ENCODE measurements around the gene LPGAT1. TPM values are rescaled to one million over a fixed set of nuclear protein-coding genes. Genes with fewer than 3 reads are reported as not detected.

LPGAT1 gene
- total and polyA plus RNA-seq, 2 donors (not counting 3 experiments of a cell fraction or from before 2014, with no cell fraction given), result 6.1 to 46.0 TPM

GRCh38 chr1:211783266-211783665 is 47.3 kb downstream of the LPGAT1 start:
- DNase-seq (ENCODE audit: low read depth, low spot score) (peak; percentile 90), FAIRE-seq (peak; percentile 77)
- POLR2A ChIA-PET, result no interaction called here

GRCh38 chr1:211781260-211781659 is 49.3 kb downstream of the LPGAT1 start:
- Histone ChIP-seq H2AFZ (ENCODE audit: low read depth, low read length) (no peak overlapping the region), H3K9ac (replicated peaks; ENCODE audit: extremely low read depth, insufficient read depth, low read length) (no peak overlapping the region), H3K4me3 (replicated peaks in 1 of 3; ENCODE audit: insufficient read depth in 1 of 3, low read depth in 1 of 3, low read length in 3 of 3) (no peak overlapping the region), H3K9me3 (replicated peaks; ENCODE audit: control insufficient read depth, insufficient read depth, low read length) (no peaks in the 10 kb centered on the region), H3K27ac (ENCODE audit: insufficient read depth, low read depth, low read length) (no peak overlapping the region), H3K27me3 (ENCODE audit: control insufficient read depth in 2 of 2, insufficient read depth in 2 of 2, low read length in 2 of 2) (no peaks in the 10 kb centered on the region), H3K36me3 (ENCODE audit: control insufficient read depth in 2 of 2, extremely low read depth in 1 of 2, insufficient read depth in 2 of 2, low read length in 2 of 2) (no peaks in the 10 kb centered on the region), H4K20me1 (replicated peaks; ENCODE audit: control insufficient read depth, extremely low read depth, insufficient read depth, low read length) (no peaks in the 10 kb centered on the region), H3K4me2 (ENCODE audit: insufficient read depth, low read length) (no peak overlapping the region), H3K9me1 (replicated peaks; ENCODE audit: control insufficient read depth, extremely low read depth, insufficient read depth, low read length) (no peaks in the 10 kb centered on the region), H3K4me1 (ENCODE audit: control insufficient read depth, extremely low read depth, insufficient read depth, low read length) (peaks cover 16% of the 10 kb centered on the region), H3K79me2 (ENCODE audit: control insufficient read depth, insufficient read depth, low read length) (no peaks in the 10 kb centered on the region)
- ChIA-PET POLR2A (no interaction called here), CTCF (interaction anchor here (1.3 to 1.7 kb wide), 2 partner anchors 35 to 101 kb away, joined by 3 to 4 read pairs; no protein-coding TSS in a partner anchor)
- BruUV-seq (replicated peaks), result no TSS peak
- DNase-seq (ENCODE audit: low read depth, low spot score), result peak; percentile 32
- FAIRE-seq, result no peak
- dilution Hi-C loops (cut with MboI; ENCODE audit: extremely low pct_ligation_motif_present, low sequenced_read_pairs), result no loop called here
- TF ChIP-seq POLR2A (IDR thresholded peaks at IDR 0.05; ENCODE audit: low read depth, low read length), result no peak
- TF ChIP-seq MYC (IDR thresholded peaks at IDR 0.05; ENCODE audit: low read depth, low read length), result no peak
- no peak for TF ChIP-seq EZH2 (IDR thresholded peaks at IDR 0.05; ENCODE audit: borderline replicate concordance, low read depth, low read length, severe bottlenecking)
- no peak for TF ChIP-seq POLR2AphosphoS5 (IDR thresholded peaks at IDR 0.05; ENCODE audit: insufficient read depth, low read depth, low read length)
- no peak for TF ChIP-seq JUN (IDR thresholded peaks at IDR 0.05; ENCODE audit: borderline replicate concordance, insufficient read depth, insufficient read length, low read depth)
- TF ChIP-seq, protein P1, sequence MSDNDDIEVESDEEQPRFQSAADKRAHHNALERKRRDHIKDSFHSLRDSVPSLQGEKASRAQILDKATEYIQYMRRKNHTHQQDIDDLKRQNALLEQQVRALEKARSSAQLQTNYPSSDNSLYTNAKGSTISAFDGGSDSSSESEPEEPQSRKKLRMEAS (IDR thresholded peaks at IDR 0.05; ENCODE audit: insufficient read depth, insufficient read length), result no peak
- TF ChIP-seq GATA2 (IDR thresholded peaks at IDR 0.05; ENCODE audit: insufficient read depth, insufficient read length, low read depth, low read length), result no peak
- no peak for TF ChIP-seq CTCF (IDR thresholded peaks at IDR 0.05; ENCODE audit: extremely low read depth in 1 of 2, insufficient read depth in 1 of 2, low read depth in 1 of 2, low read length in 2 of 2)
- no peak for TF ChIP-seq FOS (IDR thresholded peaks at IDR 0.05; ENCODE audit: borderline replicate concordance, insufficient read depth, low read length)
- intact Hi-C loops (cut with micrococcal nuclease), result loop anchor here (5.0 kb wide), 1 partner anchor 84 kb away; no protein-coding TSS in a partner anchor

More at GRCh38 chr1:211783266-211783665, 47.3 kb downstream of the LPGAT1 start:
- H3K27ac ChIP-seq (ENCODE audit: insufficient read depth, low read depth, low read length), result peak overlapping the region; percentile 32
- H3K4me3 ChIP-seq (replicated peaks in 1 of 3; ENCODE audit: insufficient read depth in 1 of 3, low read depth in 1 of 3, low read length in 3 of 3), result no peak overlapping the region
- no peak overlapping the region for H2AFZ ChIP-seq (ENCODE audit: low read depth, low read length)
- H3K9me1 ChIP-seq (replicated peaks; ENCODE audit: control insufficient read depth, extremely low read depth, insufficient read depth, low read length), result no peaks in the 10 kb centered on the region
- dilution Hi-C loops (cut with MboI; ENCODE audit: extremely low pct_ligation_motif_present, low sequenced_read_pairs) (no loop called here), intact Hi-C loops (cut with micrococcal nuclease) (loop anchor here (1.0 to 5.0 kb wide), 2 partner anchors 10 to 86 kb away; no protein-coding TSS in a partner anchor)
- H4K20me1 ChIP-seq (replicated peaks; ENCODE audit: control insufficient read depth, extremely low read depth, insufficient read depth, low read length), result no peaks in the 10 kb centered on the region
- peak overlapping the region; percentile 68 for H3K4me2 ChIP-seq (ENCODE audit: insufficient read depth, low read length)
- no peak overlapping the region for H3K9ac ChIP-seq (replicated peaks; ENCODE audit: extremely low read depth, insufficient read depth, low read length)
- no peaks in the 10 kb centered on the region for H3K27me3 ChIP-seq (ENCODE audit: control insufficient read depth in 2 of 2, insufficient read depth in 2 of 2, low read length in 2 of 2)
- no peaks in the 10 kb centered on the region for H3K36me3 ChIP-seq (ENCODE audit: control insufficient read depth in 2 of 2, extremely low read depth in 1 of 2, insufficient read depth in 2 of 2, low read length in 2 of 2)
- peak; percentile 65 for TF ChIP-seq GATA2 (IDR thresholded peaks at IDR 0.05; ENCODE audit: insufficient read depth, insufficient read length, low read depth, low read length)
- TF ChIP-seq EZH2 (IDR thresholded peaks at IDR 0.05; ENCODE audit: borderline replicate concordance, low read depth, low read length, severe bottlenecking), result no peak
- BruUV-seq (replicated peaks), result no TSS peak
- H3K79me2 ChIP-seq (ENCODE audit: control insufficient read depth, insufficient read depth, low read length), result no peaks in the 10 kb centered on the region
- no peaks in the 10 kb centered on the region for H3K9me3 ChIP-seq (replicated peaks; ENCODE audit: control insufficient read depth, insufficient read depth, low read length)
- CTCF ChIA-PET, result interaction anchor here (0.8 to 1.8 kb wide), 3 partner anchors 85 to 106 kb away, joined by 3 to 5 read pairs (median 4); no protein-coding TSS in a partner anchor
- peaks cover 16% of the 10 kb centered on the region for H3K4me1 ChIP-seq (ENCODE audit: control insufficient read depth, extremely low read depth, insufficient read depth, low read length)
